AG09309 (cell line): Measurements from ENCODE around the gene TNFSF18.

ENCODE experiments used
- DNase-seq: peaks from one replicate; pipeline ENCODE4 v3.0.0-alpha.2; 2010; ENCODE audit warnings: low read depth
- H3K4me3 ChIP-seq: 2 replicates; pipeline ENCODE4 v1.5.1; 2011; ENCODE audit warnings: mild to moderate bottlenecking, low read depth, low read length, moderate library complexity; ENCODE audit not compliant: control insufficient read depth
- CTCF ChIP-seq: IDR thresholded peaks from 2 replicates; pipeline ENCODE4 v1.5.1; 2011; ENCODE audit warnings: mild to moderate bottlenecking, low read depth, low read length, inconsistent platforms; ENCODE audit not compliant: insufficient read depth, control insufficient read depth; ENCODE audit errors: missing control alignments

The TNFSF18 gene

GRCh38 chr1:173050865-173051264 is at the start of gene TNFSF18:
TSS of gene TNFSF18 (minus strand) at chr1:173050941. CDS start at chr1:173050896, 45 bp downstream.
- TF ChIP-seq CTCF = no peak
- DNase-seq = no peak
- H3K4me3 ChIP-seq = no peak within 1 kb of the TSS

GRCh38 chr1:173099166-173099565 is 48.4 kb upstream of the TNFSF18 start:
- DNase-seq = no peak
- no peak overlapping the region for H3K4me3 ChIP-seq
- no peak for TF ChIP-seq CTCF

GRCh38 chr1:173098117-173098516 is 47.4 kb upstream of the TNFSF18 start:
- DNase-seq = no peak
- no peak overlapping the region for H3K4me3 ChIP-seq
- TF ChIP-seq CTCF = no peak

GRCh38 chr1:173097001-173097400 is 46.3 kb upstream of the TNFSF18 start:
- peak; percentile 7 for DNase-seq
- no peak overlapping the region for H3K4me3 ChIP-seq
- TF ChIP-seq CTCF = no peak

GRCh38 chr1:173095632-173096031 is 44.9 kb upstream of the TNFSF18 start:
- H3K4me3 ChIP-seq = no peak overlapping the region
- no peak for TF ChIP-seq CTCF
- DNase-seq = peak; percentile 53

GRCh38 chr1:173094541-173094940 is 43.8 kb upstream of the TNFSF18 start:
- no peak for DNase-seq
- no peak overlapping the region for H3K4me3 ChIP-seq
- TF ChIP-seq CTCF = no peak
